Measurements from ENCODE around the gene SLC45A2.

DNA sequence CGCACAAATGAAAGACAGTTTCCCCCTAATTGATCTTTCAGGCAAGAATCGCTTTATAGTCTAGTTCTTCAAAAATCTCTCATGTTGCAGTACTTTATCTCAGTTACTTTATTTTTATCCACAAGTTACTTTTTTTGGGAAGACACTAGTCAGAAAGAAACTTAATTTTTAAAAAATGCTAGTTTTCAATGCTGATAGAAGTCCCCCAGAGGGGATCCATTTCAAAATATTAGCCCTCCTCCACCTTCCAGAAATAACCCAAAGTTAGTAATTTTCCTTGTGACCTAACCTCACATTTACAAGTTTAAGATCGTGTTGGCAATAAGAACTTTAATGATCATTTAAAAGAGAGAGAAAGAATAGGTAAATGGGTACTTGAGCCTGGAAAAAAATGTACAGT is 47.5 kb upstream of the SLC45A2 start:
- TF ChIP-seq CTCF (IDR thresholded peaks at IDR 0.05): no peak
- TF ChIP-seq POLR2AphosphoS5 (IDR thresholded peaks at IDR 0.05; ENCODE audit: insufficient read depth in 1 of 2, low read depth in 1 of 2): no peak
- no peak for TF ChIP-seq POLR2A (IDR thresholded peaks at IDR 0.05)
